B cell (primary cell): ENCODE results near the gene SHC3. TPM values are rescaled to one million over a fixed set of nuclear protein-coding genes. Genes with fewer than 3 reads are reported as not detected.

Experiments used
- ATAC-seq: fragments of 200-7000 bp; cut with Tn5 transposase; one replicate; pipeline ENCODE4 v1.10.0; 2021; ENCODE audit warnings: low read depth, mild to moderate bottlenecking, moderate number of reproducible peaks, moderate library complexity
- CTCF ChIA-PET: fragments of 350-600 bp; sonication (Branson Sonifier 250); formaldehyde crosslinking; loops from one replicate; lab custom pipeline; 2021; ENCODE audit warnings: antibody characterized with exemption, inconsistent platforms; lab: Charles Lee
- POLR2A ChIA-PET: fragments of 350-600 bp; sonication (Branson Sonifier 250); formaldehyde crosslinking; loops from one replicate; lab custom pipeline; 2021; ENCODE audit warnings: antibody characterized with exemption; lab: Charles Lee
- DNase-seq: peaks from one replicate; pipeline ENCODE4 v3.0.0; 2013
- H2AFZ ChIP-seq: 2 replicates; pipeline ENCODE4 v1.6.1; 2012; ENCODE audit warnings: mild to moderate bottlenecking, low read depth, low read length; ENCODE audit not compliant: insufficient read depth, poor library complexity, severe bottlenecking
- H3K27ac ChIP-seq, 2 donors: 1 replicate in 1 of 2; 2 replicates in 1 of 2; pipeline ENCODE4 v1.5.1; 2012 to 2013; ENCODE audit warnings: low read length in 2 of 2, mild to moderate bottlenecking in 2 of 2, moderate library complexity in 1 of 2
- H3K27me3 ChIP-seq, 4 experiments: fragments of 200-600 bp in 1 of 4; sonication (generic) in 1 of 4; replicated peaks in 1 of 4; 1 replicate in 2 of 4; 2 replicates in 2 of 4; pipeline versions ENCODE4 v1.6.1 to v1.7.0; 2013 to 2016; ENCODE audit warnings: low read length in 3 of 4, mild to moderate bottlenecking in 2 of 4, mixed read lengths in 1 of 4, moderate library complexity in 1 of 4; ENCODE audit not compliant: insufficient read depth in 4 of 4, control insufficient read depth in 3 of 4; ENCODE audit errors: control extremely low read depth in 1 of 4
- H3K36me3 ChIP-seq, 2 experiments: replicated peaks in 1 of 2; 1 replicate in 1 of 2; 2 replicates in 1 of 2; pipeline versions ENCODE4 v1.6.1 to v1.7.1; 2013; ENCODE audit warnings: low read length in 1 of 2; ENCODE audit not compliant: insufficient read depth in 2 of 2, control insufficient read depth in 1 of 2; ENCODE audit errors: control extremely low read depth in 1 of 2, extremely low read depth in 1 of 2
- H3K4me1 ChIP-seq, 2 donors: fragments of 200-600 bp in 1 of 2; sonication (generic) in 1 of 2; 1 replicate in 1 of 2; 2 replicates in 1 of 2; pipeline versions ENCODE4 v1.5.1 to v1.6.1; 2013 to 2017; ENCODE audit warnings: low read length in 2 of 2; ENCODE audit not compliant: control insufficient read depth in 2 of 2, insufficient read depth in 2 of 2
- H3K4me2 ChIP-seq: replicated peaks from 2 replicates; pipeline ENCODE3; 2012; ENCODE audit warnings: mild to moderate bottlenecking, low read depth, low read length; ENCODE audit not compliant: poor library complexity, severe bottlenecking
- H3K4me3 ChIP-seq, 5 experiments: fragments of 200-600 bp in 1 of 5; sonication (generic) in 1 of 5; 1 replicate in 3 of 5; 2 replicates in 2 of 5; pipeline versions ENCODE4 v1.5.1 to v1.7.0; 2011 to 2016; ENCODE audit warnings: low read length in 4 of 5, mild to moderate bottlenecking in 4 of 5, low read depth in 2 of 5, control low read depth in 1 of 5, moderate library complexity in 1 of 5; ENCODE audit not compliant: insufficient read depth in 1 of 5; ENCODE audit errors: control extremely low read depth in 1 of 5, extremely low read depth in 1 of 5
- H3K79me2 ChIP-seq: fragments of 200-600 bp; sonication (generic); one replicate; pipeline ENCODE4 v1.6.0; 2016; ENCODE audit warnings: low read length; ENCODE audit not compliant: control insufficient read depth, insufficient read depth
- H3K9ac ChIP-seq: fragments of 200-600 bp; sonication (generic); 2 replicates; pipeline ENCODE4 v1.6.1; 2017; ENCODE audit warnings: mild to moderate bottlenecking, low read length, moderate library complexity
- H3K9me3 ChIP-seq, 3 donors: one replicate each; pipeline versions ENCODE4 v1.6.1 to v1.7.1; 2013; ENCODE audit warnings: low read length in 2 of 3; ENCODE audit not compliant: control insufficient read depth in 2 of 3, insufficient read depth in 1 of 3; ENCODE audit errors: control extremely low read depth in 1 of 3
- H4K20me1 ChIP-seq: 2 replicates; pipeline ENCODE4 v1.6.0; 2012; ENCODE audit warnings: mild to moderate bottlenecking, low read length; ENCODE audit not compliant: insufficient read depth, control insufficient read depth, poor library complexity, severe bottlenecking
- H3K27ac Mint-ChIP-seq: one replicate; pipeline ENCODE4 v1.8.0; 2021; ENCODE audit warnings: mixed read lengths
- H3K27me3 Mint-ChIP-seq: one replicate; pipeline ENCODE4 v1.8.0; 2021; ENCODE audit warnings: mixed read lengths
- H3K4me1 Mint-ChIP-seq: one replicate; pipeline ENCODE4 v1.8.0; 2021; ENCODE audit warnings: mixed read lengths
- H3K4me3 Mint-ChIP-seq: one replicate; pipeline ENCODE4 v1.8.0; 2021; ENCODE audit warnings: mixed read lengths
- H3K9me3 Mint-ChIP-seq: one replicate; pipeline ENCODE4 v1.8.0; 2022; ENCODE audit warnings: mixed read lengths; ENCODE audit not compliant: insufficient read depth
- CTCF ChIP-seq: fragments of 200-600 bp; IDR thresholded peaks from one replicate; pipeline ENCODE4 v1.8.0; 2022; ENCODE audit warnings: antibody characterized with exemption, mild to moderate bottlenecking
- EZH2 ChIP-seq: IDR thresholded peaks from 2 replicates; pipeline ENCODE4 v1.6.1; 2012; ENCODE audit warnings: borderline replicate concordance, low read depth, mild to moderate bottlenecking, moderate library complexity, low read length; ENCODE audit not compliant: insufficient read depth, poor library complexity, severe bottlenecking
- WGBS: methylation state at CpG from one replicate; pipeline ENCODE4 v1.1.5; 2013; ENCODE audit warnings: missing lambda C conversion rate; ENCODE audit not compliant: insufficient coverage; 5-methylcytosine and 5-hydroxymethylcytosine counted together
- intact Hi-C: fragments of 100-400 bp; cut with micrococcal nuclease; formaldehyde crosslinking; loops from one replicate; pipeline ENCODE4 v1.10.0; 2022
- polyA plus RNA-seq: library from polyadenylated mRNA; depleted of rRNA; stranded (reverse); fragments of >200 nt; gene quantifications from 2 replicates; pipeline ENCODE4 v1.2.3, GENCODE V29; 2012
- total RNA-seq, 2 donors: library from RNA; stranded (reverse); fragments of 120-200 nt in 1 of 2; gene quantifications; 1 replicate in 1 of 2; 2 replicates in 1 of 2; pipeline versions ENCODE4 v1.2.3 to v1.2.4, GENCODE V29; 2013 to 2022

SHC3 gene
- total and polyA plus RNA-seq, 2 donors (not counting 1 experiment from before 2014, with no cell fraction given): 0.03 TPM; not detected in 1

GRCh38 chr9:88959727-88960469 is 218.7 kb downstream of the SHC3 start:
- ChIA-PET POLR2A (no interaction called here), CTCF (no interaction called here)
- Histone ChIP-seq H3K4me1 (no peaks in the 10 kb centered on the region), H3K79me2 (no peaks in the 10 kb centered on the region), H3K4me3 (no peak overlapping the region), H3K36me3 (no peaks in the 10 kb centered on the region), H3K9me3 (no peaks in the 10 kb centered on the region), H3K4me2 (no peak overlapping the region), H4K20me1 (no peaks in the 10 kb centered on the region), H3K27ac (no peak overlapping the region), H3K27me3 (peaks cover 0 to 11% (median 5%) of the 10 kb centered on the region in 4 experiments), H3K9ac (no peak overlapping the region), H2AFZ (no peak overlapping the region)
- Mint-ChIP-seq H3K27ac (no peak overlapping the region), H3K9me3 (no peaks in the 10 kb centered on the region), H3K4me3 (no peak overlapping the region), H3K4me1 (no peaks in the 10 kb centered on the region), H3K27me3 (peaks cover 25% of the 10 kb centered on the region)
- ATAC-seq: no peak
- 90% methylated on average over 4 of the region's 5 CpGs for WGBS
- intact Hi-C loops: no loop called here
- no peak for DNase-seq
- TF ChIP-seq EZH2 (no peak), CTCF (no peak)

DNA sequence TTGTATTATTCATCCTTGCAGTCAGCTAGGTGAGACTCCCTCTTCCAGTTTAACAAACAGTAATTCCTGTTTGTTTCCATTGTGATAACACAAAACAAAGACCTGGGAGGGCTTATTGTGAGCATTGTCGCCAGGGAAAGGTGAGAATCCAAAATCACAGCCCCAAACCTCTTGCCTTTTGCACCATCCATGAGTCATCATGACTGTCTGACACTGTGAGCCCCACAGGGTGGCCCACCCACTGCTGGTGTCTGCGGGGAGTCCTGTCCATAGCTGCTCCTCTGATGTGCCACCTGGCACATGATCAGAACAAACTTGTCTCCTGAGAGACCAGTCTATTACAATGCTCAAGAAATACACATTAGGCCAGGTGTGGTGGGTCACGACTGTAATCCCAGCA is 221.1 kb downstream of the SHC3 start:
- DNase-seq (no peak), ATAC-seq (no peak)
- Histone ChIP-seq H3K79me2 (no peaks in the 10 kb centered on the region), H3K4me2 (no peak overlapping the region), H3K4me1 (no peaks in the 10 kb centered on the region), H3K36me3 (no peaks in the 10 kb centered on the region), H3K4me3 (no peak overlapping the region), H3K9ac (no peak overlapping the region), H2AFZ (no peak overlapping the region), H4K20me1 (no peaks in the 10 kb centered on the region), H3K9me3 (no peaks in the 10 kb centered on the region), H3K27ac (no peak overlapping the region), H3K27me3 (peaks cover 0 to 15% (median 5%) of the 10 kb centered on the region in 4 experiments)
- peaks cover 37% of the 10 kb centered on the region for H3K27me3 Mint-ChIP-seq
- no peak overlapping the region for H3K4me3 Mint-ChIP-seq
- 88% methylated on average over 2 of the region's 3 CpGs for WGBS
- H3K4me1 Mint-ChIP-seq: no peaks in the 10 kb centered on the region
- ChIA-PET CTCF (no interaction called here), POLR2A (no interaction called here)
- intact Hi-C loops: no loop called here
- no peak overlapping the region for H3K27ac Mint-ChIP-seq
- no peak for TF ChIP-seq EZH2
- TF ChIP-seq CTCF: no peak
- H3K9me3 Mint-ChIP-seq: no peaks in the 10 kb centered on the region

Other genes starting within 250 kb of the SHC3 start
- gene S1PR3, start 187.3 kb downstream of the SHC3 start, total RNA-seq: not detected in 2 replicates
- 0.07 and 0.25 TPM in 2 replicates for gene S1PR3, start 187.3 kb downstream of the SHC3 start, polyA plus RNA-seq
- gene CKS2, start 132.4 kb upstream of the SHC3 start, total RNA-seq: 10.9 and 11.5 TPM in 2 replicates
- gene CKS2, start 132.4 kb upstream of the SHC3 start, polyA plus RNA-seq: 60.1 and 64.4 TPM in 2 replicates
- 124 and 130 TPM in 2 replicates for gene SECISBP2, start 139.7 kb upstream of the SHC3 start, total RNA-seq
- 56.6 and 77.4 TPM in 2 replicates for gene SECISBP2, start 139.7 kb upstream of the SHC3 start, polyA plus RNA-seq